Neuronal stem cell (in vitro differentiated cells): ENCODE results near the gene MANF.
A peak's percentile ranks its signal among the peaks of the same experiment; 100 is the strongest.

Experiments used
- DNase-seq: peaks from one replicate; pipeline ENCODE4 v3.0.0-alpha.2; 2013; ENCODE audit warnings: low spot score
- H2AFZ ChIP-seq: one replicate; pipeline ENCODE4 v1.6.1; 2013; ENCODE audit warnings: mild to moderate bottlenecking, low read length, inconsistent platforms
- H2AK5ac ChIP-seq: 2 replicates; pipeline ENCODE4 v1.6.1; 2013; ENCODE audit warnings: low read depth, mild to moderate bottlenecking, inconsistent platforms, low read length, moderate library complexity, mixed read lengths
- H2BK120ac ChIP-seq: 2 replicates; pipeline ENCODE4 v1.6.1; 2013; ENCODE audit warnings: low read depth, mild to moderate bottlenecking, inconsistent platforms, low read length, moderate library complexity, mixed read lengths
- H2BK12ac ChIP-seq: one replicate; pipeline ENCODE4 v1.6.1; 2013; ENCODE audit warnings: low read length, inconsistent platforms
- H2BK15ac ChIP-seq: 2 replicates; pipeline ENCODE4 v1.6.1; 2013; ENCODE audit warnings: mild to moderate bottlenecking, low read length, inconsistent platforms, mixed read lengths
- H2BK5ac ChIP-seq: one replicate; pipeline ENCODE4 v1.6.1; 2013; ENCODE audit warnings: inconsistent platforms, mild to moderate bottlenecking, low read length, moderate library complexity
- H3K14ac ChIP-seq: one replicate; pipeline ENCODE4 v1.6.1; 2013; ENCODE audit warnings: low read length, inconsistent platforms
- H3K18ac ChIP-seq: 2 replicates; pipeline ENCODE4 v1.6.1; 2013; ENCODE audit warnings: low read length, inconsistent platforms
- H3K23ac ChIP-seq: 2 replicates; pipeline ENCODE4 v1.6.1; 2013; ENCODE audit warnings: low read depth, mild to moderate bottlenecking, mixed read lengths, low read length, inconsistent platforms; ENCODE audit not compliant: poor library complexity
- H3K27ac ChIP-seq: replicated peaks from 3 replicates; pipeline ENCODE4 v1.5.1; 2013; ENCODE audit warnings: low read length, inconsistent platforms
- H3K27me3 ChIP-seq, 3 experiments: 2 replicates each; pipeline ENCODE4 v1.6.1; 2013; ENCODE audit warnings: low read length in 3 of 3, mild to moderate bottlenecking in 2 of 3, inconsistent platforms in 1 of 3, low read depth in 1 of 3, mixed read lengths in 1 of 3, moderate library complexity in 1 of 3; ENCODE audit not compliant: control insufficient read depth in 3 of 3, insufficient read depth in 3 of 3
- H3K36me3 ChIP-seq, 2 donors: replicated peaks in 1 of 2; 2 replicates each; pipeline ENCODE4 v1.6.1; 2013; ENCODE audit warnings: low read length in 2 of 2; ENCODE audit not compliant: control insufficient read depth in 2 of 2, insufficient read depth in 2 of 2
- H3K4ac ChIP-seq: 2 replicates; pipeline ENCODE4 v1.6.1; 2013; ENCODE audit warnings: inconsistent platforms, mild to moderate bottlenecking, low read length, moderate library complexity
- H3K4me1 ChIP-seq, 2 donors: 1 replicate in 1 of 2; 2 replicates in 1 of 2; pipeline ENCODE4 v1.6.1; 2013; ENCODE audit warnings: low read length in 2 of 2, low read depth in 1 of 2; ENCODE audit not compliant: control insufficient read depth in 2 of 2, insufficient read depth in 1 of 2
- H3K4me2 ChIP-seq: one replicate; pipeline ENCODE4 v1.6.1; 2013; ENCODE audit warnings: mild to moderate bottlenecking, low read length, inconsistent platforms; ENCODE audit not compliant: insufficient read depth, poor library complexity, severe bottlenecking
- H3K4me3 ChIP-seq, 2 donors: 2 replicates each; pipeline ENCODE4 v1.5.1; 2013; ENCODE audit warnings: low read length in 2 of 2, mild to moderate bottlenecking in 2 of 2, inconsistent platforms in 1 of 2, moderate library complexity in 1 of 2
- H3K79me1 ChIP-seq: one replicate; pipeline ENCODE4 v1.6.1; 2013; ENCODE audit warnings: low read depth, mild to moderate bottlenecking, inconsistent platforms, low read length, moderate library complexity
- H3K9ac ChIP-seq: one replicate; pipeline ENCODE4 v1.6.1; 2013; ENCODE audit warnings: mild to moderate bottlenecking, low read depth, low read length, inconsistent platforms; ENCODE audit not compliant: poor library complexity
- H3K9me3 ChIP-seq, 2 donors: replicated peaks in 1 of 2; 2 replicates each; pipeline versions ENCODE3 to v1.6.1; 2013; ENCODE audit warnings: low read length in 2 of 2, mild to moderate bottlenecking in 2 of 2, inconsistent platforms in 1 of 2, low read depth in 1 of 2, mixed read lengths in 1 of 2, moderate library complexity in 1 of 2; ENCODE audit not compliant: control insufficient read depth in 2 of 2, insufficient read depth in 1 of 2
- H4K8ac ChIP-seq: one replicate; pipeline ENCODE4 v1.6.1; 2013; ENCODE audit warnings: low read depth, mild to moderate bottlenecking, inconsistent platforms, low read length, moderate library complexity
- H4K91ac ChIP-seq: one replicate; pipeline ENCODE4 v1.6.1; 2013; ENCODE audit warnings: low read length, low read depth, mild to moderate bottlenecking, inconsistent platforms; ENCODE audit not compliant: poor library complexity
- WGBS, 2 donors: extraction: QIAGEN DNeasy Blood & Tissue Kit; methylation state at CpG; one replicate each; pipeline ENCODE4 v1.1.7; 2013; ENCODE audit warnings: missing lambda C conversion rate in 2 of 2, mixed read lengths in 1 of 2; ENCODE audit not compliant: insufficient read length in 2 of 2, insufficient replicate concordance in 1 of 2; ENCODE audit errors: extremely low coverage in 2 of 2; 5-methylcytosine and 5-hydroxymethylcytosine counted together

MANF gene

GRCh38 chr3:51340013-51340829 lies 44.9 kb upstream of the MANF start:
- Histone ChIP-seq H2BK5ac (no peak overlapping the region), H3K4ac (no peak overlapping the region), H4K91ac (no peak overlapping the region), H3K27ac (peak overlapping the region; percentile 8), H4K8ac (no peak overlapping the region), H3K27me3 (peaks cover 0 to 5% (median 0%) of the 10 kb centered on the region in 3 experiments), H2BK15ac (no peak overlapping the region), H3K4me3 (no peak overlapping the region), H3K36me3 (peaks cover 0 to 2% of the 10 kb centered on the region in 2 donors), H3K79me1 (no peaks in the 10 kb centered on the region), H3K9ac (no peak overlapping the region), H3K18ac (no peak overlapping the region), H3K9me3 (no peaks in the 10 kb centered on the region), H3K14ac (no peak overlapping the region), H3K4me2 (no peak overlapping the region), H2AFZ (peak overlapping the region; percentile 74), H2AK5ac (no peak overlapping the region), H2BK120ac (no peak overlapping the region), H3K4me1 (peaks cover 8 to 12% of the 10 kb centered on the region in 2 donors), H3K23ac (no peak overlapping the region), H2BK12ac (no peak overlapping the region)
- no CpG with 5 or more reads among the region's 4 CpGs for WGBS, 2 donors
- peak; percentile 17 for DNase-seq

- H2AK5ac ChIP-seq: no peak overlapping the region
- H3K4me1 ChIP-seq: peaks cover 8 to 12% of the 10 kb centered on the region in 2 donors
- DNase-seq: no peak
- no peak overlapping the region for H3K4ac ChIP-seq
- no peak overlapping the region for H2BK120ac ChIP-seq
- H3K4me2 ChIP-seq: no peak overlapping the region
- no peak overlapping the region for H2BK12ac ChIP-seq
- H3K27ac ChIP-seq: no peak overlapping the region
- H3K9ac ChIP-seq: no peak overlapping the region
- H3K18ac ChIP-seq: no peak overlapping the region
- H3K4me3 ChIP-seq: no peak overlapping the region
- H2BK5ac ChIP-seq: no peak overlapping the region
- no peak overlapping the region for H4K8ac ChIP-seq
- H3K27me3 ChIP-seq: peaks cover 0 to 5% (median 0%) of the 10 kb centered on the region in 3 experiments
- H3K9me3 ChIP-seq: no peaks in the 10 kb centered on the region
- peaks cover 0 to 2% of the 10 kb centered on the region in 2 donors for H3K36me3 ChIP-seq
- no peak overlapping the region for H2BK15ac ChIP-seq
- H4K91ac ChIP-seq: no peak overlapping the region
- H3K23ac ChIP-seq: no peak overlapping the region
- no peaks in the 10 kb centered on the region for H3K79me1 ChIP-seq
- H2AFZ ChIP-seq: peak overlapping the region; percentile 74
- no CpG with 5 or more reads among the region's 8 CpGs for WGBS, 2 donors
- H3K14ac ChIP-seq: no peak overlapping the region
Observed at GRCh38 chr3:51340989-51341636, 44.0 kb upstream of the MANF start.

GRCh38 chr3:51343918-51344687 lies 41.0 kb upstream of the MANF start:
- WGBS, 2 donors: no CpG with 5 or more reads among the region's 7 CpGs
- Histone ChIP-seq H3K18ac (no peak overlapping the region), H2AFZ (no peak overlapping the region), H2BK15ac (no peak overlapping the region), H2BK5ac (no peak overlapping the region), H3K23ac (no peak overlapping the region), H3K14ac (no peak overlapping the region), H2AK5ac (no peak overlapping the region), H3K4me1 (peaks cover 8 to 12% of the 10 kb centered on the region in 2 donors), H2BK12ac (no peak overlapping the region), H2BK120ac (no peak overlapping the region), H3K27ac (no peak overlapping the region), H4K8ac (no peak overlapping the region), H3K36me3 (no peaks in the 10 kb centered on the region), H3K27me3 (no peaks in the 10 kb centered on the region), H3K79me1 (no peaks in the 10 kb centered on the region), H3K9ac (no peak overlapping the region), H3K4me2 (no peak overlapping the region), H3K9me3 (no peaks in the 10 kb centered on the region), H4K91ac (no peak overlapping the region), H3K4me3 (no peak overlapping the region), H3K4ac (no peak overlapping the region)
- no peak for DNase-seq

- no peak overlapping the region for H2BK12ac ChIP-seq
- H3K23ac ChIP-seq: no peak overlapping the region
Observed at GRCh38 chr3:51350751-51351150, 34.3 kb upstream of the MANF start.

More at GRCh38 chr3:51350751-51351150, 34.3 kb upstream of the MANF start:
- Histone ChIP-seq H2AK5ac (no peak overlapping the region), H3K36me3 (peaks cover 0 to 2% of the 10 kb centered on the region in 2 donors), H3K9ac (no peak overlapping the region), H2BK5ac (no peak overlapping the region), H2BK120ac (no peak overlapping the region), H3K18ac (no peak overlapping the region), H2AFZ (no peak overlapping the region), H3K27me3 (no peaks in the 10 kb centered on the region), H3K4me3 (no peak overlapping the region), H4K8ac (no peak overlapping the region), H3K27ac (no peak overlapping the region), H3K4me1 (peaks cover 0 to 8% of the 10 kb centered on the region in 2 donors), H3K9me3 (no peaks in the 10 kb centered on the region), H3K4me2 (no peak overlapping the region), H4K91ac (no peak overlapping the region), H3K14ac (no peak overlapping the region), H3K79me1 (no peaks in the 10 kb centered on the region), H3K4ac (no peak overlapping the region), H2BK15ac (no peak overlapping the region)
- WGBS, 2 donors: no CpG with 5 or more reads among the region's 1 CpG
- no peak for DNase-seq
